K562 (cell line): Measurements from ENCODE around the gene HOXA9. TPM values are rescaled to one million over a fixed set of nuclear protein-coding genes. Genes with fewer than 3 reads are reported as not detected.

ENCODE experiments used
- microRNA counts: library from miRNA; unstranded; fragments of <30 nt; microRNA quantifications from one replicate; lab custom pipeline; 2016
- microRNA-seq: library from miRNA; unstranded; fragments of <30 nt; microRNA quantifications from one replicate; pipeline ENCODE4, GENCODE V29; 2018; ENCODE audit warnings: borderline microRNAs expressed
- polyA plus RNA-seq, 8 experiments: library from polyadenylated mRNA; depleted of rRNA in 4 of 8; stranded (reverse) in 5 of 8; unstranded in 3 of 8; fragments of >200 nt; fragmentation: Nextera tagmentation in 2 of 8; fragmentation: Illumina TruSeq in 1 of 8; extraction: Ambion mirVana in 2 of 8; extraction: Trizol in 1 of 8; gene quantifications; 2 replicates each; pipeline versions ENCODE4 v1.2.1 to v1.2.3, GENCODE V29; 2011 to 2014; ENCODE audit warnings: inconsistent platforms in 1 of 8, missing spikeins in 1 of 8
- small RNA-seq: library from RNA; depleted of rRNA; stranded (forward); fragments of <200 nt; gene quantifications from one replicate; pipeline ENCODE3, GENCODE V24; 2014
- total RNA-seq, 7 experiments: library from RNA; depleted of rRNA in 6 of 7; stranded (reverse); fragments of >200 nt in 6 of 7; fragmentation: Illumina TruSeq in 2 of 7; extraction: Trizol in 2 of 7; gene quantifications; 2 replicates each; pipeline versions ENCODE4 v1.2.1 to v1.2.3, GENCODE V29; 2011 to 2021; ENCODE audit warnings: low replicate concordance in 1 of 7

The HOXA9 gene
- total and polyA plus RNA-seq, 9 of the 15 experiments (the other 6 are each of a cell fraction or from before 2014, with no cell fraction given), result not detected

MicroRNAs encoded within 50 kb of the gene (microRNA counts, 767-probe panel; counts per million panel counts)
- microRNA hsa-miR-196b-5p (lab: Ali Mortazavi, UCI), result not detected

Small RNA genes lying within 50 kb of the gene (microRNA-seq; reads per million reads assigned to microRNA genes)
- gene MIR196B, result not detected

Small RNA genes lying within 50 kb of the gene (small RNA-seq; reads per million reads assigned to genes)
- gene AC004080.5, result not detected
- not detected for gene RF02140
- gene RF02141, result not detected

Other genes with a start within 250 kb of the HOXA9 start
Only the 7 nearest of the 11 such genes appear.
- not detected in 2 replicates for gene HOXA5, start 21.9 kb downstream of the HOXA9 start, total RNA-seq (2014; rRNA removed)
- not detected in 2 replicates for gene HOXA5, start 21.9 kb downstream of the HOXA9 start, total RNA-seq (2014; rRNA removed; fragmentation: Illumina TruSeq; extraction: Trizol)
- not detected in 2 replicates for gene HOXA5, start 21.9 kb downstream of the HOXA9 start, total RNA-seq (2015; rRNA removed; fragmentation: Illumina TruSeq; extraction: Trizol)
- not detected in 2 replicates for gene HOXA5, start 21.9 kb downstream of the HOXA9 start, total RNA-seq (2021)
- 0.13 TPM in 1 of 2 replicates, not detected in the other for gene HOXA5, start 21.9 kb downstream of the HOXA9 start, polyA plus RNA-seq (2011; rRNA removed)
- gene HOXA5, start 21.9 kb downstream of the HOXA9 start, polyA plus RNA-seq (2014; fragmentation: Illumina TruSeq; extraction: Trizol), result not detected in 2 replicates
- gene HOXA5, start 21.9 kb downstream of the HOXA9 start, polyA plus RNA-seq (2014; fragmentation: Nextera tagmentation; extraction: Ambion mirVana), result not detected
- not detected in 2 replicates for gene HOXA5, start 21.9 kb downstream of the HOXA9 start, polyA plus RNA-seq (2014; rRNA removed)
- gene HOXA6, start 17.8 kb downstream of the HOXA9 start, total RNA-seq (2014; rRNA removed), result not detected in 2 replicates
- not detected in 2 replicates for gene HOXA6, start 17.8 kb downstream of the HOXA9 start, total RNA-seq (2014; rRNA removed; fragmentation: Illumina TruSeq; extraction: Trizol)
- gene HOXA6, start 17.8 kb downstream of the HOXA9 start, total RNA-seq (2015; rRNA removed; fragmentation: Illumina TruSeq; extraction: Trizol), result not detected in 2 replicates
- gene HOXA6, start 17.8 kb downstream of the HOXA9 start, total RNA-seq (2021), result not detected in 2 replicates
- not detected in 2 replicates for gene HOXA6, start 17.8 kb downstream of the HOXA9 start, polyA plus RNA-seq (2011; rRNA removed)
- not detected in 2 replicates for gene HOXA6, start 17.8 kb downstream of the HOXA9 start, polyA plus RNA-seq (2014; fragmentation: Illumina TruSeq; extraction: Trizol)
- not detected for gene HOXA6, start 17.8 kb downstream of the HOXA9 start, polyA plus RNA-seq (2014; fragmentation: Nextera tagmentation; extraction: Ambion mirVana)
- not detected in 2 replicates for gene HOXA6, start 17.8 kb downstream of the HOXA9 start, polyA plus RNA-seq (2014; rRNA removed)
- not detected in 2 replicates for gene HOXA3, start 13.0 kb downstream of the HOXA9 start, total RNA-seq (2014; rRNA removed)
- not detected in 2 replicates for gene HOXA3, start 13.0 kb downstream of the HOXA9 start, total RNA-seq (2014; rRNA removed; fragmentation: Illumina TruSeq; extraction: Trizol)
- gene HOXA3, start 13.0 kb downstream of the HOXA9 start, total RNA-seq (2015; rRNA removed; fragmentation: Illumina TruSeq; extraction: Trizol), result not detected in 2 replicates
- gene HOXA3, start 13.0 kb downstream of the HOXA9 start, total RNA-seq (2021), result 0.04 and 0.18 TPM in 2 replicates
- 0.13 TPM in 1 of 2 replicates, not detected in the other for gene HOXA3, start 13.0 kb downstream of the HOXA9 start, polyA plus RNA-seq (2011; rRNA removed)
- not detected in 2 replicates for gene HOXA3, start 13.0 kb downstream of the HOXA9 start, polyA plus RNA-seq (2014; fragmentation: Illumina TruSeq; extraction: Trizol)
- not detected for gene HOXA3, start 13.0 kb downstream of the HOXA9 start, polyA plus RNA-seq (2014; fragmentation: Nextera tagmentation; extraction: Ambion mirVana)
- gene HOXA3, start 13.0 kb downstream of the HOXA9 start, polyA plus RNA-seq (2014; rRNA removed), result not detected in 2 replicates
- gene HOXA7, start 8.9 kb downstream of the HOXA9 start, total RNA-seq (2014; rRNA removed), result not detected in 2 replicates
- gene HOXA7, start 8.9 kb downstream of the HOXA9 start, total RNA-seq (2014; rRNA removed; fragmentation: Illumina TruSeq; extraction: Trizol), result not detected in 2 replicates
- not detected in 2 replicates for gene HOXA7, start 8.9 kb downstream of the HOXA9 start, total RNA-seq (2015; rRNA removed; fragmentation: Illumina TruSeq; extraction: Trizol)
- gene HOXA7, start 8.9 kb downstream of the HOXA9 start, total RNA-seq (2021), result not detected in 2 replicates
- not detected in 2 replicates for gene HOXA7, start 8.9 kb downstream of the HOXA9 start, polyA plus RNA-seq (2011; rRNA removed)
- gene HOXA7, start 8.9 kb downstream of the HOXA9 start, polyA plus RNA-seq (2014; fragmentation: Illumina TruSeq; extraction: Trizol), result not detected in 2 replicates
- not detected for gene HOXA7, start 8.9 kb downstream of the HOXA9 start, polyA plus RNA-seq (2014; fragmentation: Nextera tagmentation; extraction: Ambion mirVana)
- gene HOXA7, start 8.9 kb downstream of the HOXA9 start, polyA plus RNA-seq (2014; rRNA removed), result not detected in 2 replicates
- not detected in 2 replicates for gene HOXA10, start 8.8 kb upstream of the HOXA9 start, total RNA-seq (2014; rRNA removed)
- gene HOXA10, start 8.8 kb upstream of the HOXA9 start, total RNA-seq (2014; rRNA removed; fragmentation: Illumina TruSeq; extraction: Trizol), result not detected in 2 replicates
- not detected in 2 replicates for gene HOXA10, start 8.8 kb upstream of the HOXA9 start, total RNA-seq (2015; rRNA removed; fragmentation: Illumina TruSeq; extraction: Trizol)
- not detected in 2 replicates for gene HOXA10, start 8.8 kb upstream of the HOXA9 start, total RNA-seq (2021)
- gene HOXA10, start 8.8 kb upstream of the HOXA9 start, polyA plus RNA-seq (2011; rRNA removed), result not detected in 2 replicates
- not detected in 2 replicates for gene HOXA10, start 8.8 kb upstream of the HOXA9 start, polyA plus RNA-seq (2014; fragmentation: Illumina TruSeq; extraction: Trizol)
- gene HOXA10, start 8.8 kb upstream of the HOXA9 start, polyA plus RNA-seq (2014; fragmentation: Nextera tagmentation; extraction: Ambion mirVana), result not detected
- not detected in 2 replicates for gene HOXA10, start 8.8 kb upstream of the HOXA9 start, polyA plus RNA-seq (2014; rRNA removed)
- gene HOXA11, start 19.7 kb upstream of the HOXA9 start, total RNA-seq (2014; rRNA removed), result not detected in 2 replicates
- not detected in 2 replicates for gene HOXA11, start 19.7 kb upstream of the HOXA9 start, total RNA-seq (2014; rRNA removed; fragmentation: Illumina TruSeq; extraction: Trizol)
- gene HOXA11, start 19.7 kb upstream of the HOXA9 start, total RNA-seq (2015; rRNA removed; fragmentation: Illumina TruSeq; extraction: Trizol), result not detected in 2 replicates
- not detected in 2 replicates for gene HOXA11, start 19.7 kb upstream of the HOXA9 start, total RNA-seq (2021)
- not detected in 2 replicates for gene HOXA11, start 19.7 kb upstream of the HOXA9 start, polyA plus RNA-seq (2011; rRNA removed)
- not detected in 2 replicates for gene HOXA11, start 19.7 kb upstream of the HOXA9 start, polyA plus RNA-seq (2014; fragmentation: Illumina TruSeq; extraction: Trizol)
- not detected for gene HOXA11, start 19.7 kb upstream of the HOXA9 start, polyA plus RNA-seq (2014; fragmentation: Nextera tagmentation; extraction: Ambion mirVana)
- not detected in 2 replicates for gene HOXA11, start 19.7 kb upstream of the HOXA9 start, polyA plus RNA-seq (2014; rRNA removed)
- gene HOXA13, start 34.6 kb upstream of the HOXA9 start, total RNA-seq (2014; rRNA removed), result not detected in 2 replicates
- not detected in 2 replicates for gene HOXA13, start 34.6 kb upstream of the HOXA9 start, total RNA-seq (2014; rRNA removed; fragmentation: Illumina TruSeq; extraction: Trizol)
- not detected in 2 replicates for gene HOXA13, start 34.6 kb upstream of the HOXA9 start, total RNA-seq (2015; rRNA removed; fragmentation: Illumina TruSeq; extraction: Trizol)
- not detected in 2 replicates for gene HOXA13, start 34.6 kb upstream of the HOXA9 start, total RNA-seq (2021)
- gene HOXA13, start 34.6 kb upstream of the HOXA9 start, polyA plus RNA-seq (2011; rRNA removed), result not detected in 2 replicates
- gene HOXA13, start 34.6 kb upstream of the HOXA9 start, polyA plus RNA-seq (2014; fragmentation: Illumina TruSeq; extraction: Trizol), result not detected in 2 replicates
- not detected for gene HOXA13, start 34.6 kb upstream of the HOXA9 start, polyA plus RNA-seq (2014; fragmentation: Nextera tagmentation; extraction: Ambion mirVana)
- not detected in 2 replicates for gene HOXA13, start 34.6 kb upstream of the HOXA9 start, polyA plus RNA-seq (2014; rRNA removed)